HUES6 (cell line): ENCODE results near the gene IFNGR1.
"Not testable (repeated sequence)": the region's sequence is repeated elsewhere in the genome, so short reads cannot be mapped to it uniquely, and the experiment has no call there.

ENCODE experiments used
- H3K27ac ChIP-seq: 2 replicates; pipeline ENCODE4 v1.7.0; 2013; ENCODE audit warnings: low read depth, mild to moderate bottlenecking, low read length, inconsistent platforms
- H3K27me3 ChIP-seq: 2 replicates; pipeline ENCODE4 v1.6.1; 2013; ENCODE audit warnings: low read length; ENCODE audit not compliant: control insufficient read depth, insufficient read depth
- H3K36me3 ChIP-seq: 2 replicates; pipeline ENCODE4 v1.6.1; 2013; ENCODE audit warnings: low read length; ENCODE audit not compliant: control insufficient read depth, insufficient read depth
- H3K4me1 ChIP-seq: 2 replicates; pipeline ENCODE4 v1.6.1; 2013; ENCODE audit warnings: low read length; ENCODE audit not compliant: control insufficient read depth, insufficient read depth
- H3K4me3 ChIP-seq: 2 replicates; pipeline ENCODE4 v1.5.1; 2013; ENCODE audit warnings: low read depth, low read length
- H3K9ac ChIP-seq: one replicate; pipeline ENCODE4 v1.6.1; 2013; ENCODE audit warnings: mild to moderate bottlenecking, low read length
- H3K9me3 ChIP-seq: 2 replicates; pipeline ENCODE4 v1.6.1; 2013; ENCODE audit warnings: low read depth, low read length; ENCODE audit not compliant: control insufficient read depth, insufficient read depth

Gene IFNGR1

GRCh38 chr6:137256350-137257103 is 37.3 kb upstream of the IFNGR1 start:
- Histone ChIP-seq H3K4me1 (no peaks in the 10 kb centered on the region), H3K9me3 (peaks cover 41% of the 10 kb centered on the region), H3K4me3 (no peak overlapping the region), H3K27ac (no peak overlapping the region), H3K36me3 (no peaks in the 10 kb centered on the region), H3K27me3 (no peaks in the 10 kb centered on the region), H3K9ac (no peak overlapping the region)

DNA sequence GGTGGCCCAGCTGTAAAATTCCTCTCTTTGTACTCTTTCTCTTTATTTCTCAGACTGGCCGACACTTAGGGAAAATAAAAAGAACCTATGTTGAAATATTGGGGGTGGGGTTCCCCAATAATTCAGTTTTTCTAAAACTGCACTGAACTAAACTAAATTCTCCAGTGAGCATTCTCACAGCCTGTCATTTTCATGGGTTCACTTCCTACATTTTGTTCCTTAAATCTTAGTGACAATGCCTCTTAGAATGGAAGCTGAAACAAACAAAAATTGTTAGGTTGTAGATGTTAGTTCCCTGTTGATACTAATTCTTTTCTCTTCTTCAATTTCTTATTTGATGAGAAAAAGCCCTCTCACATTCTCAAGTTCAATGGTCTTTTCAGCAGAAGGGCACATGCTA is 35.8 kb upstream of the IFNGR1 start:
- H3K27me3 ChIP-seq = no peaks in the 10 kb centered on the region
- H3K4me1 ChIP-seq = no peaks in the 10 kb centered on the region
- H3K27ac ChIP-seq = no peak overlapping the region
- no peak overlapping the region for H3K4me3 ChIP-seq
- no peaks in the 10 kb centered on the region for H3K36me3 ChIP-seq
- H3K9me3 ChIP-seq = peaks cover 41% of the 10 kb centered on the region
- H3K9ac ChIP-seq = no peak overlapping the region

DNA sequence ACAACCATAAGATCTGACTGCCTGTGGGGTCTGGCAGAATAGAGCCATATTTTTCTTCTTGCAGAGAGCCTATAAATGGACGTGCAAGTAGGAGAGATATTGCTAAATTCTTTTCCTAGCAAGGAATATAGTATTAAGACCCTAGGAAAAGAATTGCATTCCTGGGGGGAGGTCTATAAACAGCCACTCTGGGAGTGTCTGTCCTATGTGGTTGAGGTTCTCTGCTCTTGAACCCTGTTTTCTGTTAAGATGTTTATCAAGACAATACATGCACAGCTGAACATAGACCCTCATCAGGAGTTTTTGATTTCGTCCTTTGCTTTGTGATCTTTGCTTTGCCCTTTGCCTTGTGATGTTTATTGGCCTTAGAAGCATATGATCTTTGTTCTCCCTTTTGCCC is 35.2 kb upstream of the IFNGR1 start:
- not testable (repeated sequence) for H3K4me3 ChIP-seq

GRCh38 chr6:137248702-137249101 is 29.5 kb upstream of the IFNGR1 start:
- Histone ChIP-seq H3K4me1 (no peaks in the 10 kb centered on the region), H3K4me3 (no peak overlapping the region), H3K27ac (no peak overlapping the region), H3K27me3 (no peaks in the 10 kb centered on the region), H3K36me3 (no peaks in the 10 kb centered on the region), H3K9me3 (peaks cover 13% of the 10 kb centered on the region), H3K9ac (no peak overlapping the region)

More for the DNA sequence above, 35.2 kb upstream of the IFNGR1 start:
- H3K9me3 ChIP-seq = peaks cover 40% of the 10 kb centered on the region
- not testable (repeated sequence) for H3K9ac ChIP-seq, H3K36me3 ChIP-seq, H3K4me1 ChIP-seq, H3K27ac ChIP-seq, H3K27me3 ChIP-seq

GRCh38 chr6:137247724-137248123 is 28.5 kb upstream of the IFNGR1 start:
- Histone ChIP-seq H3K27ac (no peak overlapping the region), H3K36me3 (no peaks in the 10 kb centered on the region), H3K9me3 (peaks cover 3% of the 10 kb centered on the region; the same call in 1 of the 2 replicates), H3K27me3 (no peaks in the 10 kb centered on the region), H3K4me1 (no peaks in the 10 kb centered on the region), H3K9ac (no peak overlapping the region), H3K4me3 (no peak overlapping the region)

GRCh38 chr6:137246791-137247202 is 27.6 kb upstream of the IFNGR1 start:
- no peak overlapping the region for H3K27ac ChIP-seq
- H3K4me3 ChIP-seq = no peak overlapping the region
- H3K4me1 ChIP-seq = no peaks in the 10 kb centered on the region

DNA sequence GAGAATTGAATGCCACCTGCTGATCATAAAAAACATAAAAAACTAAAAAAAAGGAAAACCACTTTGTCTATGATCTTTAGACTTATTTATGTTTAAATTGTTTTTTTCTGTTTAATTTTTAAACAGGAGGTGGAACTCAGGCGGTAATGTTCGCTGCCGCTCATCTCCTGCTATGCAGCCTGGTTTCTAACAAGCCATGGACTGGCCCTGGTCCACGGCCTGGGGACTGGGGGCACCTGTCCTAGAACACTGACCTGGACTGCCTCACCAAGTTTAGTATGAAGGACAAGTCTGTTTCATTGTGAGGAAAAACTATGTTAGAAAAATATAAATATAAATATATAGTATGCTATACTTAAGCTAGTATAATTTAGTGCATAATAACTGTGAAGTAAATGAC is 27.0 kb upstream of the IFNGR1 start:
- Histone ChIP-seq H3K27ac (no peak overlapping the region), H3K4me1 (no peaks in the 10 kb centered on the region), H3K9ac (no peak overlapping the region), H3K36me3 (no peaks in the 10 kb centered on the region), H3K27me3 (no peaks in the 10 kb centered on the region), H3K4me3 (no peak overlapping the region), H3K9me3 (no peaks in the 10 kb centered on the region; the same call in 1 of the 2 replicates)

More at GRCh38 chr6:137246791-137247202, 27.6 kb upstream of the IFNGR1 start:
- Histone ChIP-seq H3K9ac (no peak overlapping the region), H3K9me3 (no peaks in the 10 kb centered on the region; the same call in 1 of the 2 replicates), H3K27me3 (no peaks in the 10 kb centered on the region), H3K36me3 (no peaks in the 10 kb centered on the region)

GRCh38 chr6:137241481-137242038 is 22.4 kb upstream of the IFNGR1 start:
- Histone ChIP-seq H3K36me3 (no peaks in the 10 kb centered on the region), H3K4me3 (no peak overlapping the region), H3K27me3 (no peaks in the 10 kb centered on the region), H3K9ac (no peak overlapping the region), H3K4me1 (no peaks in the 10 kb centered on the region), H3K27ac (no peak overlapping the region), H3K9me3 (peaks cover 8% of the 10 kb centered on the region)

GRCh38 chr6:137240168-137240567 is 21.0 kb upstream of the IFNGR1 start:
- H3K4me1 ChIP-seq = no peaks in the 10 kb centered on the region
- no peak overlapping the region for H3K27ac ChIP-seq
- H3K9me3 ChIP-seq = peaks cover 9% of the 10 kb centered on the region; the same call in 1 of the 2 replicates
- H3K27me3 ChIP-seq = no peaks in the 10 kb centered on the region
- H3K4me3 ChIP-seq = no peak overlapping the region
- no peak overlapping the region for H3K9ac ChIP-seq
- H3K36me3 ChIP-seq = no peaks in the 10 kb centered on the region

- no peaks in the 10 kb centered on the region for H3K27me3 ChIP-seq
- peak overlapping the region; percentile 23; the same call in 1 of the 2 replicates for H3K27ac ChIP-seq
- H3K36me3 ChIP-seq = no peaks in the 10 kb centered on the region
- no peak overlapping the region for H3K4me3 ChIP-seq
- H3K4me1 ChIP-seq = no peaks in the 10 kb centered on the region
- no peak overlapping the region for H3K9ac ChIP-seq
- H3K9me3 ChIP-seq = peaks cover 9% of the 10 kb centered on the region; the same call in 1 of the 2 replicates
Measured at GRCh38 chr6:137237413-137238170, 18.4 kb upstream of the IFNGR1 start.
